Fibroblast of peridontal ligament (primary cell): ENCODE data around the gene DUSP12.
A peak's percentile ranks its signal among the peaks of the same experiment; 100 is the strongest.

Source experiments
- DNase-seq: peaks from one replicate; pipeline ENCODE4 v3.0.0-alpha.2; 2010; ENCODE audit errors: extremely low read depth

Gene DUSP12

GRCh38 chr1:161727256-161727924, 22.2 kb upstream of the DUSP12 start:
- peak; percentile 87 for DNase-seq

- no peak for DNase-seq
Observed at GRCh38 chr1:161728376-161729226, 21.0 kb upstream of the DUSP12 start.

- peak; percentile 26 for DNase-seq
Observed at GRCh38 chr1:161730050-161730564, 19.5 kb upstream of the DUSP12 start.

GRCh38 chr1:161731241-161731640, 18.3 kb upstream of the DUSP12 start:
- DNase-seq, result no peak

- DNase-seq, result no peak
Observed at GRCh38 chr1:161731981-161732718, 17.4 kb upstream of the DUSP12 start.

- DNase-seq, result peak; percentile 92
Observed at GRCh38 chr1:161733526-161733925, 16.1 kb upstream of the DUSP12 start.

- no peak for DNase-seq
Observed at GRCh38 chr1:161735837-161736236, 13.7 kb upstream of the DUSP12 start.

- peak; percentile 19 for DNase-seq
Observed at GRCh38 chr1:161736335-161736969, 13.1 kb upstream of the DUSP12 start.

- no peak for DNase-seq
Observed at GRCh38 chr1:161737625-161738024, 12.0 kb upstream of the DUSP12 start.

GRCh38 chr1:161738627-161739287, 10.8 kb upstream of the DUSP12 start:
- DNase-seq, result peak; percentile 91

- no peak for DNase-seq
Observed at GRCh38 chr1:161739865-161740566, 9.6 kb upstream of the DUSP12 start.

- DNase-seq, result no peak
Observed at GRCh38 chr1:161740921-161741320, 8.7 kb upstream of the DUSP12 start.

- no peak for DNase-seq
Observed at GRCh38 chr1:161743231-161743630, 6.4 kb upstream of the DUSP12 start.

GRCh38 chr1:161747801-161748200, 1.8 kb upstream of the DUSP12 start:
- DNase-seq, result no peak

GRCh38 chr1:161763522-161764098, 14.0 kb downstream of the DUSP12 start:
- DNase-seq, result no peak

GRCh38 chr1:161766102-161766981, 16.8 kb downstream of the DUSP12 start, which contains the start of gene ATF6:
TSS of gene ATF6 (plus strand) at chr1:161766320. CDS start at chr1:161766361, 41 bp downstream.
- peak; percentile 96 for DNase-seq

GRCh38 chr1:161768461-161768860, 18.9 kb downstream of the DUSP12 start:
- DNase-seq, result no peak

GRCh38 chr1:161768986-161769672, 19.5 kb downstream of the DUSP12 start:
- no peak for DNase-seq
